Measurements from ENCODE around the gene PRKG1. TPM values are rescaled to one million over a fixed set of nuclear protein-coding genes. Genes with fewer than 3 reads are reported as not detected.

Gene PRKG1
- total RNA-seq, 5 donors from 2014 or later (not counting 1 experiment from before 2014, with no cell fraction given) = 0.03 to 0.26 (median 0.19) TPM; not detected in 1

DNA sequence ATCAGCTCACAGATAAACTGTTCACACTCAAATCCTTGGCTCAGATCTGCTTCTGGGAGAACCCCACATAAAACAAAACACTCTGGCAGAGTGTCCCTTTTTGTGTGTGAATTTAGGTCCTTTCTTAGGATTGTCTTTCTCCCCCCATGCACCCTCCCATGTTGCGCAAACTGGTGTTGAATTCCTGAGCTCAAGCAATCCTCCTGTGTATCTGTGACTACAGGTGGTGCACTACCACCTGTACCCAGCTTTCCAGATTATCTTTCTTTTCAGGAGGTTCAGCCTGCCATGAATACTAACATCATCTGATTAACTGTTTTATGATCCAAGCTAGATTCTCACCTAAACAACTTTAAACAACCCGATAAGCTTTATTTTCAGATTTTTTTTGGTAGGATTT is 802.7 kb downstream of the PRKG1 start:
- POLR2A ChIA-PET = no interaction called here

DNA sequence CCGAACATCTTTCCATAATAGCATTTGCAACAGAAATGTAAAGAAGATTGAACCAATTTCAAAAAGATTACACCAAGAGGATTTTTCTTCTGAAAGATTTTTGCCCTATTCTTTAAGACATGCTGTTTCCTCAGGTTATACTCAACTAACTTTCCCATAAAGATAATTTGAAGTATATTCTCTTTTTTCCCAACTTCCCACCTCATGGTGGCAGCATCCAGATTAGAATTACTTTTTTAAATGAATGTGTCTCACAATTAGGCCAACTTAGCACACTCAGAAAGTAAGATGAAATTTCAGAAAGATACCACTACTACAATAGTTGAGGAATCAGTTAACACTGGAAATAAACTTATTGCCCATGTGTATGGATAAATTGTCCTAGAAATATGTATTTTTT is 803.3 kb downstream of the PRKG1 start:
- Mint-ChIP-seq H3K4me3 (no peak overlapping the region), H3K27me3 (peaks cover 0 to 7% of the 10 kb centered on the region in 2 donors), H3K36me3 (no peaks in the 10 kb centered on the region), H3K9me3 (no peaks in the 10 kb centered on the region), H3K4me1 (peaks cover 11 to 16% (median 16%) of the 10 kb centered on the region in 3 donors), H3K27ac (no peak overlapping the region)
- DNase-seq (no peak), ATAC-seq (replicated peaks in 1 of 4) (no peak)
- CTCF ChIA-PET = interaction anchor here in 1 of 2 donors (1.2 kb wide), 1 partner anchor 8 kb away, joined by 3 read pairs; no protein-coding TSS in a partner anchor
- Histone ChIP-seq H3K4me3 (ENCODE audit: control insufficient read depth in 1 of 2, extremely low read depth in 1 of 2, low read length in 1 of 2) (no peak overlapping the region), H3K36me3 (ENCODE audit: control insufficient read depth in 2 of 2, extremely low read depth in 1 of 2, insufficient read depth in 1 of 2, low read length in 1 of 2) (no peaks in the 10 kb centered on the region), H3K9me3 (no peaks in the 10 kb centered on the region), H3K27ac (ENCODE audit: low read length) (no peak overlapping the region), H3K4me1 (ENCODE audit: control insufficient read depth in 1 of 2, extremely low read depth in 1 of 2, insufficient read depth in 2 of 2, low read length in 2 of 2) (no peaks in the 10 kb centered on the region), H3K27me3 (replicated peaks in 1 of 2; ENCODE audit: control insufficient read depth in 2 of 2, extremely low read depth in 1 of 2, insufficient read depth in 2 of 2, low read length in 1 of 2) (no peaks in the 10 kb centered on the region)
- POLR2A ChIA-PET = no interaction called here
- WGBS (ENCODE audit: insufficient coverage) = no CpG with 5 or more reads among the region's 1 CpG

More for the DNA sequence above, 802.7 kb downstream of the PRKG1 start:
- Mint-ChIP-seq H3K4me1 (peaks cover 11 to 16% (median 16%) of the 10 kb centered on the region in 3 donors), H3K9me3 (no peaks in the 10 kb centered on the region), H3K4me3 (no peak overlapping the region), H3K36me3 (no peaks in the 10 kb centered on the region), H3K27me3 (peaks cover 0 to 7% of the 10 kb centered on the region in 2 donors), H3K27ac (no peak overlapping the region)
- H3K27ac ChIP-seq (ENCODE audit: low read length) = no peak overlapping the region
- ATAC-seq (replicated peaks in 1 of 4) (no peak), DNase-seq (no peak)
- WGBS (ENCODE audit: insufficient coverage) = no CpG with 5 or more reads among the region's 2 CpGs
- H3K9me3 ChIP-seq = no peaks in the 10 kb centered on the region
- no peaks in the 10 kb centered on the region for H3K4me1 ChIP-seq (ENCODE audit: control insufficient read depth in 1 of 2, extremely low read depth in 1 of 2, insufficient read depth in 2 of 2, low read length in 2 of 2)
- H3K36me3 ChIP-seq (ENCODE audit: control insufficient read depth in 2 of 2, extremely low read depth in 1 of 2, insufficient read depth in 1 of 2, low read length in 1 of 2) = no peaks in the 10 kb centered on the region
- CTCF ChIA-PET = interaction anchor here in 1 of 2 donors (1.2 kb wide), 1 partner anchor 9 kb away, joined by 3 read pairs; no protein-coding TSS in a partner anchor
- no peak overlapping the region for H3K4me3 ChIP-seq (ENCODE audit: control insufficient read depth in 1 of 2, extremely low read depth in 1 of 2, low read length in 1 of 2)
- no peaks in the 10 kb centered on the region for H3K27me3 ChIP-seq (replicated peaks in 1 of 2; ENCODE audit: control insufficient read depth in 2 of 2, extremely low read depth in 1 of 2, insufficient read depth in 2 of 2, low read length in 1 of 2)

DNA sequence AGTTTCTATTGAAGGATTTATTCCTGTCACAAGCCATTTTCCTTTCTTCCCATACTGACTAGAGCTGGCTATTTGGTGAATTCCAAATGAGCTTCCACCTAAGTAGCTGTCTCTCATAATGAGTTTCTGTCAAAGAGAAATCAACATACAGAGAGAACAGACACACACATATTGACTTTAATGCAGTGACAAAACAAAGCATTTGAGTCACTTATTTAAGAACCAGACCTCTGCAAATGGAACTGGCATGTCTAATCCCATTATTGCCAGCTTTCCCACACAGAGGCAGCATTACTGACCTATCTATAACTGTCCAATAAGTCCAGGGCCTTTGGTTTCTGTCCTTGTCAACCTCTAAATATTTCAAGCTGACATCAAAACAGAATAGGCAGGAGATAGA is 804.4 kb downstream of the PRKG1 start:
- ChIA-PET CTCF (no interaction called here), POLR2A (no interaction called here)
- H3K27ac ChIP-seq (ENCODE audit: low read length) = no peak overlapping the region
- no peaks in the 10 kb centered on the region for H3K4me1 ChIP-seq (ENCODE audit: control insufficient read depth in 1 of 2, extremely low read depth in 1 of 2, insufficient read depth in 2 of 2, low read length in 2 of 2)
- no peaks in the 10 kb centered on the region for H3K36me3 Mint-ChIP-seq
- DNase-seq (no peak), ATAC-seq (replicated peaks in 1 of 4) (no peak)
- H3K36me3 ChIP-seq (ENCODE audit: control insufficient read depth in 2 of 2, extremely low read depth in 1 of 2, insufficient read depth in 1 of 2, low read length in 1 of 2) = no peaks in the 10 kb centered on the region
- H3K27me3 Mint-ChIP-seq = peaks cover 0 to 7% of the 10 kb centered on the region in 2 donors
- H3K4me3 Mint-ChIP-seq = peak overlapping the region; percentile 10 to 46 (median 43)
- H3K4me3 ChIP-seq (ENCODE audit: control insufficient read depth in 1 of 2, extremely low read depth in 1 of 2, low read length in 1 of 2) = no peak overlapping the region
- peak overlapping the region in 1 of 2 donors; percentile 94 for H3K27ac Mint-ChIP-seq
- H3K9me3 Mint-ChIP-seq = no peaks in the 10 kb centered on the region
- peaks cover 11 to 16% (median 16%) of the 10 kb centered on the region in 3 donors for H3K4me1 Mint-ChIP-seq
- no peaks in the 10 kb centered on the region for H3K27me3 ChIP-seq (replicated peaks in 1 of 2; ENCODE audit: control insufficient read depth in 2 of 2, extremely low read depth in 1 of 2, insufficient read depth in 2 of 2, low read length in 1 of 2)
- no peaks in the 10 kb centered on the region for H3K9me3 ChIP-seq

DNA sequence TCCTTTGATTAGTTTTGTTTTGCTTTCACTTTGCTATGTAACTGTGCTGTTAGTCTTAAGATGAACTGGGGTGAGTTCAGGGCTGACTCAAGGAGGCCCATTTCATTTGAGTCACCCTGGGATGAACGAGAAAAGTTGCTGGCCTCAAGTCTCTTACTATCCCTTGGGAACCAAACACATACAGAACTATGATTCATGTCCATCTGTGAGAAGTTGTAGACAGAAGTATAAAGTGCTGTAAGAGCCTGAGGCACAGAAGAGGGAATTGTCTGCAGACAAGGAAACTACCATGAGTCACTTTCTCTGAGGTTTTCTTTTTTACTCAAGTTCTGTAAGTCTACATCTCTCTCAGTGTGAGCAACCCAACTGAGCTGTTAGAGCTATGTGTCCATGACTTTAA is 805.0 kb downstream of the PRKG1 start:
- DNase-seq (peak in 1 of 35 experiments; percentile 5), ATAC-seq (replicated peaks in 1 of 4) (peak in 2 of 4 experiments; percentile 52 to 62)
- Histone ChIP-seq H3K27ac (ENCODE audit: low read length) (no peak overlapping the region), H3K27me3 (replicated peaks in 1 of 2; ENCODE audit: control insufficient read depth in 2 of 2, extremely low read depth in 1 of 2, insufficient read depth in 2 of 2, low read length in 1 of 2) (no peaks in the 10 kb centered on the region), H3K4me3 (ENCODE audit: control insufficient read depth in 1 of 2, extremely low read depth in 1 of 2, low read length in 1 of 2) (no peak overlapping the region), H3K9me3 (no peaks in the 10 kb centered on the region), H3K4me1 (ENCODE audit: control insufficient read depth in 1 of 2, extremely low read depth in 1 of 2, insufficient read depth in 2 of 2, low read length in 2 of 2) (no peaks in the 10 kb centered on the region), H3K36me3 (ENCODE audit: control insufficient read depth in 2 of 2, extremely low read depth in 1 of 2, insufficient read depth in 1 of 2, low read length in 1 of 2) (no peaks in the 10 kb centered on the region)
- H3K27ac Mint-ChIP-seq = peak overlapping the region; percentile 71 to 94
- peaks cover 0 to 7% of the 10 kb centered on the region in 2 donors for H3K27me3 Mint-ChIP-seq
- ChIA-PET CTCF (no interaction called here), POLR2A (no interaction called here)
- no peaks in the 10 kb centered on the region for H3K9me3 Mint-ChIP-seq
- H3K36me3 Mint-ChIP-seq = no peaks in the 10 kb centered on the region
- H3K4me3 Mint-ChIP-seq = peak overlapping the region; percentile 10 to 46 (median 43)
- no CpG with 5 or more reads among the region's 1 CpG for WGBS (ENCODE audit: insufficient coverage)
- peaks cover 11 to 16% (median 16%) of the 10 kb centered on the region in 3 donors for H3K4me1 Mint-ChIP-seq

DNA sequence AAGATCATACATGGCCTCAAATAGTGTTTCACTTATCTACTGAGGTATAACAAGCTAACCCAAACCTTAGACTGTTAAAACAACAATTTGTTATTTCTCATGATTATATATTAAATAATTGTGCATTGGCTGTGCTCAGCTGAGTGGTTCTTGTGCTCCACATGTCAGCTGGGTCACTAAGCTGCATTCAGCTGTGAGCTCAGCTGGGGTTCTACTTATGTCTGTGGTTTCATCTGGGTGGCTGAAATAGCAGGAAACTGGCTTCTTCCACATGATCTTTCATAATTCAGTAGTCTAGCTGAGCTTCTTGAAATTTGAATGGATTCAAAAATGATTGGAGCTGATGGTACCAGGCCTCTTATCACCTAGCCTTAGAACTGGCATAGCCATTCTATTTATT is 806.9 kb downstream of the PRKG1 start:
- Mint-ChIP-seq H3K4me3 (no peak overlapping the region), H3K9me3 (no peaks in the 10 kb centered on the region), H3K27me3 (peaks cover 0 to 3% of the 10 kb centered on the region in 2 donors), H3K4me1 (peaks cover 11 to 16% (median 16%) of the 10 kb centered on the region in 3 donors), H3K27ac (no peak overlapping the region), H3K36me3 (no peaks in the 10 kb centered on the region)
- no peaks in the 10 kb centered on the region for H3K4me1 ChIP-seq (ENCODE audit: control insufficient read depth in 1 of 2, extremely low read depth in 1 of 2, insufficient read depth in 2 of 2, low read length in 2 of 2)
- CTCF ChIA-PET = interaction anchor here in 1 of 2 donors (0.7 kb wide), 1 partner anchor 12 kb away, joined by 3 read pairs; no protein-coding TSS in a partner anchor
- H3K4me3 ChIP-seq (ENCODE audit: control insufficient read depth in 1 of 2, extremely low read depth in 1 of 2, low read length in 1 of 2) = no peak overlapping the region
- H3K27ac ChIP-seq (ENCODE audit: low read length) = no peak overlapping the region
- H3K9me3 ChIP-seq = no peaks in the 10 kb centered on the region
- H3K27me3 ChIP-seq (replicated peaks in 1 of 2; ENCODE audit: control insufficient read depth in 2 of 2, extremely low read depth in 1 of 2, insufficient read depth in 2 of 2, low read length in 1 of 2) = no peaks in the 10 kb centered on the region
- H3K36me3 ChIP-seq (ENCODE audit: control insufficient read depth in 2 of 2, extremely low read depth in 1 of 2, insufficient read depth in 1 of 2, low read length in 1 of 2) = no peaks in the 10 kb centered on the region
- POLR2A ChIA-PET = no interaction called here
- ATAC-seq (replicated peaks in 1 of 4) (no peak), DNase-seq (no peak)

DNA sequence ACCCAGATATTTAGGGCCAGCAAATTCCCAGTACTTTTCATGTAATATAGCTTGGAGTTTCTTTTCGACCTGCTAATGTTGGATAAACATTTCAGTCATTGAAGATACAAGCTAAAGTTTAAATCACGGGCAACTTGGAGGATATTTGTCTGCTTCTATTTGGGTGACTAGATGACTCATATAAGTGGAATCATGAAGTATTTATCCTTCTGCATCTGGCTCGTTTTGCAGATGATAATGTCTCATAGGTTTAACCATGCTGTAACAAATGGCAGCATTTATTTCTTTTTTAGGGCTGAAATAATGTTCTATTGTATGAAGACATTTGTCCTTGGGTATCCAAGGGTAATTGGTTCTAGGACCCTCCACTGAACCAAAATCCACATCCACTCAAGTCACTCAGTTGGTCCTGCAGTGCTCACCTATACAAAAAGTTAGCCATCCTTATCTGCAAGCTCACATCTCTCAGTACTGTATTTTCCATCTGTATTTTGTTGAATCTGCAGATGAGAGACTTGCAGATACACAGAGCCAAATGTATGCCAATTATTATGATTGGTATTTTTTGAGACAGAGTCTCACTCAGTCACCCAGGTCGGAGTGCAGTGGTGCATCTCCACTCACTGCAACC is 812.3 kb downstream of the PRKG1 start:
- Histone ChIP-seq H3K4me1 (ENCODE audit: control insufficient read depth in 1 of 2, extremely low read depth in 1 of 2, insufficient read depth in 2 of 2, low read length in 2 of 2) (no peaks in the 10 kb centered on the region), H3K27me3 (replicated peaks in 1 of 2; ENCODE audit: control insufficient read depth in 2 of 2, extremely low read depth in 1 of 2, insufficient read depth in 2 of 2, low read length in 1 of 2) (no peaks in the 10 kb centered on the region), H3K9me3 (no peaks in the 10 kb centered on the region), H3K27ac (ENCODE audit: low read length) (no peak overlapping the region), H3K4me3 (ENCODE audit: control insufficient read depth in 1 of 2, extremely low read depth in 1 of 2, low read length in 1 of 2) (no peak overlapping the region), H3K36me3 (ENCODE audit: control insufficient read depth in 2 of 2, extremely low read depth in 1 of 2, insufficient read depth in 1 of 2, low read length in 1 of 2) (no peaks in the 10 kb centered on the region)
- POLR2A ChIA-PET = no interaction called here
- Mint-ChIP-seq H3K9me3 (no peaks in the 10 kb centered on the region), H3K27ac (no peak overlapping the region), H3K27me3 (no peaks in the 10 kb centered on the region), H3K36me3 (no peaks in the 10 kb centered on the region), H3K4me1 (no peaks in the 10 kb centered on the region), H3K4me3 (no peak overlapping the region)
- CTCF ChIA-PET = no interaction called here
- DNase-seq (no peak), ATAC-seq (replicated peaks in 1 of 4) (no peak)
- 75% methylated on average over 1 of the region's 4 CpGs for WGBS (ENCODE audit: insufficient coverage)
